ENCODE results near the gene ENO4. TPM values are rescaled to one million over a fixed set of nuclear protein-coding genes. Genes with fewer than 3 reads are reported as not detected.

ENO4 gene
- total RNA-seq, 1 donor from 2014 or later: under 0.01 TPM

DNA sequence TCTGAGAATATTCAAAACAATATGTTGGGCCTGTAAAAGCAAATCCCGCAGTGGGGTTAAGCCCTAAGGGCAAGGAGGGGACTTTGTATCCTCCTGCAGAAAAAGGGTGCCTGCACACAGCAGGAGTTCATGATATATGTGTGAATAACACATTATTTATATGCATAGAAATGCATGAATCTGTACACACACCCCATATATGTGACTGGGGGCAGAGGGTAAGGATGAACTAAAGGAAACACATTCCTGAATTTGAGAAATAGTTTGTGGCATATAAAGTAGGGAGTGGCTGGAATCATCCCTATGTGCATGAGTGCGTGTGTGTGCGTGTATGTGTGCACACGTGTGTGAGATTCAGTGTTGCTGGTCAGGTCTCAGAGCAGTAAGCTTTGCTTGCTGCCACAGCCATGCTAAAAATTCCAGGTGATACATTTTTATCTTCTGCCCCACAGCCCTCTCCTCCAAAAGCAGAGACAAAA, 18.9 kb downstream of the ENO4 start:
- DNase-seq (ENCODE audit: low read depth in 2 of 2): no peak

DNA sequence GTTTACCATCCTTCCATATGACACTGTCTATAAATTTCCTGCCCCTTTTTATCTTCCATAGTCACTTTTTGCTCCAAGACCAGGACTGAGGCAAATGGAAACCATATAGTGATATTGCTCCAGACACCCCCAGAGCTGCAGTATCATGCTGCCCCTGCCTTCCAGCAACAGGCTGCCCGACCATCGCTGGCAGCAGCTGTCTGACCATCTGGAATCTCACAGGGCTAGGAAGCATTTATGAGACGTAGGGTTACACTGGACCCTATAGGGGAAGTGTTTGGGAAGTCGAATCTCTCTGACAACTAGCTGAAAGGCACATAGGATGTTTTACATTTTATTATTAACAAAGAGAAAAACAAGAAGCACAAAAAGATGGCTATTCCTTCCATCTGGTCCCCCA, 19.4 kb downstream of the ENO4 start:
- no peak for DNase-seq (ENCODE audit: low read depth in 2 of 2)

DNA sequence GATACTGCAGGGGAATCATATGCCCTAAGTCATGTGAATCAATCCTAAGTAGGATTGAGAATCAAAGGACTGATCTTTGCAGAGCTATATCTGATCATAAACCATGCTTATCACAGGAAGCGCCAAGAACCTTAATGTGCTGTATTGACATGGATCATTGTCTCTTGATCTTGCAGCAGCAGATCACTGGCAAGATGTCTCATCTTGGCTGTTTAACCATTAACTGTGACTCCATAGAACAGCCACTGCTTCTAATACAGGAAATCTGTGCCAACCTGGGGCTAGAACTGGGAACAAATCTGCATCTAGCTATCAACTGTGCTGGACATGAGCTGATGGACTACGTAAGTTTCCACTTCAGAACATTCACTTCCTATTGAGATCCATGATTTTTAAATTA, 21.6 kb downstream of the ENO4 start:
- no peak for DNase-seq (ENCODE audit: low read depth in 2 of 2)

DNA sequence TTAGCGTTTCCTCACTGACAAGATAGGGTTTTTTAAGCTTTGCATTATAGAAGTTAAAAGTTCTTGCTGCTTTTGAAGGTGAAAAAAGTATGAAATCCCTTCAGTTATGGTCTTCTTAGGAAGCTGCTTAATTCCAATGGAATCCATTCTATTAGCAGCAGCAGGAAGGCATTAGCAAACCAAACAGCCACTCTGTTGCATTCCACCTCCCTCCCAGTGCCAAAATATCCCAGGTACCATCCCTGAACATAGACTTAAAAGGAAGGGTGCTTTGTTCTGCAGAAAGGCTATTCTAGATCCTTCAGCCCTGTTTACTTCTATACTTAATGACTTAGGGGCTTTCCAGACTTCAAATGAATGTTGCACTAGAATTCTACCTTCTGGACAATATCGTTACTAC, 23.8 kb downstream of the ENO4 start:
- no peak for DNase-seq (ENCODE audit: low read depth in 2 of 2)

DNA sequence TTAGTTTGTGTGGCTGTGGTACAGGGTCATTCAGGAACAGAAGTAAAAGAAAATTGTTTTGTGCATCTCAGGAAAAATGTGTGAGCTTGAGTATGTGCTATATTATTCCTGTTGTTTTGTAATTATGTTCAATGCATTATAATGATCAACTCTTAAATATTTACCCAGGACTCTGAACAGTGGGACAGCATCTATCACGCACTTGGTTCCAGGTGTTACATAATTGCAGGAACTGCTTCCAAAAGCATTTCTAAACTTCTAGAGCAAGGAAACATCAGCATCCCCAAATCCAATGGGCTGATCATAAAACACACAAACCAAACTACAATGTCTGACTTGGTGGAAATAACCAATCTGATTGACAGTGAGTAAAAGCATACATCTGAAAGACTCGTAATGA, 26.6 kb downstream of the ENO4 start:
- no peak for DNase-seq (ENCODE audit: low read depth in 2 of 2)

DNA sequence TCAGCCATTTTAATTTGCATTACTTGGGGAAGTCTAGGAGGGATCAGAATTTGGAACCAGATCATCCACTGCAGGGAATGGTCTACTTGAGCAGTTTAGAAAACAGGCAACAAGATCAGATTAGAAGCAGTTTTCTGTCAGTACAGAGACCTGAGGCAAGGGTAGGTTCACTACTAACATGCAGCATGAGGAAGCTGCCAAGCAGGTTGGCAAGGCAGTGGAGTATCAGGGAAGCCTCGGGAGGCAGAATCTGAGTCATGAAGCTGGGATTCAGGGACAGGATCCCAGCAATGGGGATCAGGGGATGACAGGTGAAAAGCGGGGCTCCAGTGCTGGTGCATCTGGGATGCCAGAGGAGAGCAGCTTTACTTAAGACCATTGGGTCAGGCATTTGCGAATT, 28.1 kb downstream of the ENO4 start:
- DNase-seq (ENCODE audit: low read depth in 2 of 2): no peak

DNA sequence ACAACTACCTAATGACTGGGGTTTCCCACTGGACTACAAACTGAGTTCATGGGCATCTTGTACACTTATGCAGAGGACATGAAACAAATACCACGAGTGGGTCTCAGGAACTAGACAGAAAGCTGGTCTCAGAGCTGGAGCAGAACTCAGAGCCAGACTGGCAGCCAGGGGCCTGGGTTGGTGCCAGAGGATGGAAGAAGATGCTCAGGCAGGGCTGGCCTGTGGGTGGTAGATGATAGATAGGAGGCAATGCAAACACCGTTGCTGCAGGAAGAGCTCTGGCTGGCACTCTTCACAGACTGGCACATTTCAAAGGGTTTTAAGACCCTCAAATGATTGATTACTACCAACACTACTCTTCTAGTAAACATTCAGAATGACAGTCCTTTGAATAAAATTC, 28.8 kb downstream of the ENO4 start:
- DNase-seq (ENCODE audit: low read depth in 2 of 2): no peak

DNA sequence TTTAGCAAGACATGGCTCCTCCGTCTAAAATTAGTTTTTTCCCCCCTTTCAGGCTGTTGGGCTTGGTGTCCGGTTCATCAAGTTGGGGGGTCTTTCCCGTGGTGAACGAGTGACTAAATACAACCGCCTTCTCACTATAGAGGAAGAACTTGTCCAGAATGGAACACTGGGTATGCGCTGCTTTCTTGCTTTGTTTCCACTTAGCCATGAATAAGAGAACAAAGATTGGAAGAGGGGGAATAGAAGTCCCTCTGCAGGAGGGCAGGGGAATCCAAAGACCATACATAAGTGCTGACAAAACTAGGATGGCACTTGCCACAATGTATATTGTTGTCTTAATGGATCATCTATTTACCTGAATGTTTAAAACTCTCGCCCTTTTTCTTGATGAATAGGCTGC, 30.5 kb downstream of the ENO4 start:
- DNase-seq (ENCODE audit: low read depth in 2 of 2): no peak

DNA sequence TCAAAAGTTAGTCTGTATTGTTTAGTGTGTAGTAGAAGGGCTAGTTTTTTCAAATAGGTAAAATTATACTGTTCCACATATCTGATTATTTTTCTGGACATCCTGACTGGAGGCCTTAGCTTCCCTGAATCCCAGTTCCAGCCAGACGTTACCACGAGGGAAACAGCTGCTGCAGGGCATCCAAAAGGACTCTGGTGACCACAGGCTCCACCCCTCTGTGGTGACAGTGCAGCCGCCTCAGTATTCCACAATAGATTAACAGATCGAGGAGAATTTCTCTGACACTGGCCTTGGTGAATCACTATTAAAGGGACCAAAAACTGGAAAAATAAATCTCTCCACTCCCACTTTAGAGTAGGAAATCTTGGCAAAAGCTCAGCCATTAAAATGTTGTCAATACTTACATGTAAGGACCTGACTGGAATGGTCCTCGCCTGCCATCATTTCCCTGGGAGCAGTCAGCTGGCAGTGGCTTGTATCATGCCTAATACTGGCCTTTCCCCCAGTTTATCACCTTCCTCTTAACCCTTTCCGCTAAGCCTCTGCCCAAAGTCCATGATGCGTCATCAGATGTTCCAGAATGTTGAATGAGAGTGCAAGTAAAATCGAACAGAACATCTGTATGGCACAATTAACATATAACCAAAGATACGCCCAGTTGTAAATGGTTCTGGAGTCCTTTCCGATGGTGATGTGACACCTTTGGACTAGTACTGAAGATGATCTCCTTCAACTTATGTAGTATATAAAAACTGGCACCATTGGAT, 31.6 kb downstream of the ENO4 start:
- no peak for DNase-seq (ENCODE audit: low read depth in 2 of 2)

DNA sequence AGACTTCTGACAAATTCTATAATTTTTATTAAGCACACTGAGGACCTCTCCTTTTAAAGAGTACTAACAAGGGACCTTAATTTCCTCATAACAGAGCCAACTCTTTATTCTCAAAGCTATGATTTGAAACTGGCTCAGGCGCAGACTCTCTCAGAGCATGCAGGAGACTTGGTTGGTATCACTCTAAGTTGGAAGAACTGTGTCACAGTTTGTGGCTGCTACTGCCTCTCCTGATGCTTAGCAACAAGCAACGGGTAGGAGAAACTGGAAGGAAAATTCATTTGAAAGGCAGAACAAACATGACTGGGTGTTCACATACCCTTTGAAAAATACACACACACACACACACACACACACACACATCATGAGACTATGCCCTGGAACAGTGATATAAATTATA, 33.3 kb downstream of the ENO4 start:
- no peak for DNase-seq (ENCODE audit: low read depth in 2 of 2)

DNA sequence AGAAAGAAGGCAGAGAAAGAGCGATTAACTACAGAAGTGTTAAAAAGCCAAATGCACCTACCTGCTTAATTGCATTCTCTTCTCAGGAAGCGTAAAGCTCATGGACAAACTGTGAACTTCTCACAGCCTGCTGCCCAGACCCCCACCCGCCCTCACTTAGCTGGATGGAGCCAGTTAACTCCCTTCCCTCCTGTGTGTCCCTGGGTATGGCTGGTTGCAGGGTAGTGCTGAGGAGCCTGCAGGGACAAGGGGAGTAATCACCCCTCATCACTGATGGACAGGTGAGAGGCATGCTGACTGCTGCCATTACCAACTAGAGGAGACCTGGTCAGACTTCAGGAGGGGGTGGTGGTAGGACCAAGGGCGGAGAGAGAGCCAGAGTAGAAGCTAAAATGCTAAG, 37.5 kb downstream of the ENO4 start:
- DNase-seq (ENCODE audit: low read depth in 2 of 2): no peak

DNA sequence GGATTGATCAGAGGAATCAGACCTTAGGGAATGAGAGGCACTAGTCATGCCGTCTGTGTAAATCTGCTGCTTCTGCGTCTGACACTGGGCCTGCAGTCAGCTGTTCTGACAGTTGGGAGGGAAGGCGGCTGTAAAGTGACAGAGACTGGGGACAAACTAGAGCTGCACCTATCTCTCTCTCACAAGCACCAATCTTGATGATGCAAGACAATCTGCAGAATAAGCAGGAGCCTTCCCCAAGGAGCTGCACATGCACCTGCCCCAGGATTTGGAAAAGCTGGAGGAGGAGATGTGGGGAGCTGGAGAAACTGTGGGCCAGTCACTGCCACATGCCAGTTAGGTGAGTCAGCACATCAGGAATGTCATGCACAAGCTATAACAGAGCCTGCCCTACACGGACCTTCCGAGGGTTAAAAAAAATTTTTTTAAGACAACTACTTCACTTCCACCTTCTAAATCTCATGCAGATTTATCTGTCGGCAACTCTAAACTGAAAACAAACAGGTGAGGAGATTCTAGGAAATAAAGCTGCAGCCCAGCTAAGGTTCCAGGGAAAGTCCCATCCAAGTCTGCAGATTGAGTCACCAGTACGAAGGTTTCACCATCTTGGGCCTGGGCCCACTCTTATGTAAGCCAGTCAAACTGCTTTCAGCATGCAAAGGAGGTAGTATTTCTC, 39.2 kb downstream of the ENO4 start:
- peak in 1 of 2 donors; percentile 64 for DNase-seq (ENCODE audit: low read depth in 2 of 2)

DNA sequence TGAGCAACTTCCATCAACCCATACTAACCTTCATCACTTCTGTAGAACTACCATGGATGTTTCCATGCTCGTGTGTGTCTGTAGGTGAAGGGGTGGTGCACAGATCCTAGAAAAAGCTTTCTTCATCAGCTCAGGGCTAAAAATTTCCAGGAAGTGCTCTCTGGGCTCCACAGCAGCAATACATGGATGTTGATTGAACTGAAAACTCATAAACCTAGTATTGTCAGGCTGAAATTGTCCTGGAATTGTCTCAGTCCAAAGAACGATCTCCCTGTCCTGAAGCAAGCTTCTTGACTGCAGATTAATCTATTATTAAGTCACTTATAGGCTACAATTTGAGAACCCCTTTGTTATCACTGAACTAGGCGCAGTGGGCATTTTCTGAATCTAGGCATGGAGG, 39.8 kb downstream of the ENO4 start:
- DNase-seq (ENCODE audit: low read depth in 2 of 2): no peak

DNA sequence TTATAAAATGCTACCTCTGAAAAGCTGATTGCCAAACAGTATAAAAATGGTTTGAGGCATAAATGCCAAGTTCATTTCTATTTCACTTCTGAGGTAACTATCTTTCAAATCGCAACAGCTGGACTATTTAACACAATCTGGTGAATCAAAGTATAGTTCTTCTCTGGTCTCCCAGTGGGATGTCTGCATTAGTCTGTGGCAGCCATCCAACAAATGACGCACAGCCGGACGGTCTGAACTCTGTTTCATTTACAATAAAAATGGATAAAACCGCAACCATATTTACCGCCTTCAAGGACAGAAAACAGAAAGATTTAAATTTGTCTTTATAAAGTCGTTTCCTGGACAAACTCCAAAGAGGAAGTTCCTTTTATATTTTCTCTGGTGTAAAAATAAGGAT, 41.9 kb downstream of the ENO4 start:
- DNase-seq (ENCODE audit: low read depth in 2 of 2): peak; percentile 49 to 87

DNA sequence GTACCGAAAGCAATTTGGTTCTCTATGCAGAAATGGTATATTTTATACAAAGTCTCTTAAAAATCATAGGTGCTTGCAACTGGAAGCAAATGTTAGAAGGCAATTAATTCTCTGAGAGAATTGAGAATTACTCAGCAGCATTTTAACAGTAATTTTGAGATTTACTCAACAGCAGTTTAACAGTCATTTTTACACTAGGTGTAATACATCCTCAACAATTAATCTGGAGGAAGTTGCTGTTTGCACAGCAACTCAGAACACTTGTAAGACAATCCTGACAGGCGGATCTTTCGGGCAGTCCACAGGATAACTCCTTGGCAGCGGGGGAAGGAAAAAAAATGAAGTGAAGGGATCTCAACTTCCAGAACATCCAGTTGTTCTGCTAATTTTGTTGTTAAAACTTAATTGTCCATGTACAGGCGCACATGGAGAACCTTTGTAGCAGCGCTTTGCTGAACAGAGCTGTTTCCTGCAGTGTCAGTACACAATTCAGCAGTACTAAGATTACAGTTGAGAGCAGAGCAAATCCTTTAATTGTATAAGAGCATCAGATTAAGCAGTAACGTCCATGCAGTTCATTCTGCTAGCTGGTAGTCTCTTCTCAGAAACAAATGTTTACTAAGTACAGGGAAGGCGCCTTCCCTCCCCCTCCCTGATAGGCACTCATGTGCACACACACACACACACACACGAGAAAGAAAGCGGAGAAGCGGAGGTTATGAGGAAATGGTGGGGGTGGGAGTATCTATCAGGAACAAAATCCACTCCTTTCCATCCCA, 43.8 kb downstream of the ENO4 start:
- peak in 1 of 2 donors; percentile 42 for DNase-seq (ENCODE audit: low read depth in 2 of 2)

DNA sequence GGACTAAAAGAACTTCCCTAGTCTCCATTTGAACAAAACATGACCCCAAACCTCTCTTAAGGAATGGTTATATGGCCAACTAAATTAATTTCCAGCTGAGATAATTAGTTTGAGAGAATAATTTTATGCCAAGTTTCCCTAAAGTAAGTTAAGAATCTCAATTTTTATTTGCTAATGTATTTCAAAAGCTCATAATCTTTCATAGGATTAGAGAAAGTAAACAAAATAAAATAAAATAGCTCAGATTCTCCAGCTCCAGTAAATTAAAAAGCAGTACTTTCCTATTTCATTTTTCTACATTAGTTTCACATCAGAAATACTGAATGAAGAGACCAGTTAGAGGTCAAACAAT, 44.4 kb downstream of the ENO4 start:
- no peak for DNase-seq (ENCODE audit: low read depth in 2 of 2)

DNA sequence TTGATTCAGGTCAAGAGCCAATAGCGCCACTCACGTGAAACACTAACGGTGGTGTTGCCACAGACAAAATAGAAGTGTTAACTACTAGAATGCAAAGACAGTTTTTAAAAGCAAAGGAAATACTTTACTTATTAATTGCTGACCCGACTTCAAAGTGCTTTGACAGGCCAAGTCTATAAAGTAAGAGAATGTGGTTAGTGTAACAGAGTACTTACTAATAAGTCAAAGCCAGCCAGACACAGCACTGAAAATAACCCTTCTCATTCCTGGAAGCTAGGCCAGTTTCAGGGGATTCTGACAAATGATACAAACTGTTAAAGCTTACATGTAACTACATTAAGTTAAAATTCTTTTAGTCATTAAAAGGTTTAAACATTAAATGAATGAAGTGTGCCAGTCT, 50.3 kb downstream of the ENO4 start:
- no peak for DNase-seq (ENCODE audit: low read depth in 2 of 2)

DNA sequence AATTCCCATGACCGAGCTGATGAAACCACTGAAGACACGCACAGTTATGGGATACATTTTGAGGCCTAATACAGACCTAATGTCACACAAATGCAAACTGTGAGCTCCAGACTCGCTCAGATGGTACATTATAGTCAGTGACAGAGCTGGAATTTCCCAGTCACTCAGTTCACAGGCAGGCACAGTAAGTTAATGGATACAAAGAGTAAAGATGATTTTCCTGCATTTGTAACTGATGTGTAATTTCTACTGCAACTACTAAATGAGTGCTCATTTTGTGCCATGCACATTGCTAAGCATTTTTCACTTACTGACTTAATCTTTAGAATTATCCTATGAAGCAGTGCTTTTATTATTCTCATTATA, 56.5 kb downstream of the ENO4 start:
- DNase-seq (ENCODE audit: low read depth in 2 of 2): no peak

DNA sequence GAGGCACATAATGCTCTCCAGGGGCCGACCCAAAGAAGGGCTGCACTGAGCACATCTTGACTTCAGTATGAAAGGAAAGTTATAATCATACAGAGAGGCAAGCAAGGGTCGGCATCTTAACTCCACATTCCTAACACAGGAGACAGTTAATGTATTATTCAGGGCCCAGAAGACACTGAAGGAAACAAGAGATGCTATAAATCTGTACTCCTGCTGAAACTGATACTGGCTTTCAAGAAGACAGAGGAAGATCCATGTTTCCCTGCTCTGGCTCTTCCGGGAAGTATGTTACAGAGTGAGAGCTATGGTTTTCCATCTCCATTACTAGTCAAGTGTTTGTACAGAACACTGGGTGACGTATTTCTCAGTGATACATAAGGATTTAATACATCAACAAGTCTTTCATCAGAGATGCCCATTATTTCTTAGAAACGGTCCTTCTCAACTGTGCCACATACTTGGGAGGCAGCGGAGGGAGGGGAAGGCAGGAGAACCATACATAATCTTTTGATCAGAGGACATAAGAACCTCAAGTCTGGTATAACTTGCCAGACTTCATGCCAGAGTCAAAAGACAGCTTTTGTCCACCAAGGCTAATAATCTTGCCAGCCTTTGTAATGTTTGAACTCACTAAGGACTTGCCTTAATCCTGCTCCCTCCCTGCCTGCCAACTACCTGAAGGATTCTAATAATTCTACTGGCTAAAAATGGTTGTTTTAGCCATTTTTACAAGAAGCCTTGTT, 58.1 kb downstream of the ENO4 start:
- no peak for DNase-seq (ENCODE audit: low read depth in 2 of 2)

DNA sequence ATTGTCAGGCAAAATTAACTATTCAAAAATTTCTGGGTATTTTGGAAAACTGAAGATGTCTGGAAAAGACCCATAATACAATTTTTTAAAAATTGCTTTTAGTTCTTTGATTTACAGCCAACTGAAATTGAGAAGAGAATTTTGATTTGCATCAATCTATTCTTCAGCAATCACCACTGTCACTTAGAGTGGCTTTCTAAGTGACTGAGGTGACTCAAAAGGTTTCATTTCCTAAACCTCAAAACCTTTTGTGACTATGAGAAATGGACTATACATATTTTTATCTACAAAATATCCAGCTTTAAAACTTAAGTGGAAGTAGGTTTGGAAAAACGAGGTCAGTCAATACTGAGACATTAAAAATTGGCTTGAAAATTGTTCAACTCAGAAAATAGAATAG, 60.0 kb downstream of the ENO4 start:
- no peak for DNase-seq (ENCODE audit: low read depth in 2 of 2)

DNA sequence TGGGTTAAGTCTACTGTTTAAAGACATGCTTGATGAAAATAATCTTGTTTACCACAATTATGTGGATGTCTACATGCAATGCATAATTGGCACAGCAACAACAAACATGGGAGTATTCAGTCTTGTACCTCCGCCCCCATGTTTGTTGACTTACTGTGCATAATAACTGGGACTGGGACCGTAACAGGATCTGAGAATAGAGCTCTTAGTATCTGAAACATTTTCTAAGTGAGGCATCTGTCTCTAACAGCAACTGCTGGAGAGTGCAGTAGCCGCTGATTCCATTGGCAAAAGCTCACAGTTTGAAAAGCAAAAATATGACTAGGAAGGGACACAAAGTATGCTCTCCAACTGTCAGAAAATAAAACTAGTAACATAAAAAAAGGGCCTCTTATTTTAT, 61.6 kb downstream of the ENO4 start:
- no peak for DNase-seq (ENCODE audit: low read depth in 2 of 2)

DNA sequence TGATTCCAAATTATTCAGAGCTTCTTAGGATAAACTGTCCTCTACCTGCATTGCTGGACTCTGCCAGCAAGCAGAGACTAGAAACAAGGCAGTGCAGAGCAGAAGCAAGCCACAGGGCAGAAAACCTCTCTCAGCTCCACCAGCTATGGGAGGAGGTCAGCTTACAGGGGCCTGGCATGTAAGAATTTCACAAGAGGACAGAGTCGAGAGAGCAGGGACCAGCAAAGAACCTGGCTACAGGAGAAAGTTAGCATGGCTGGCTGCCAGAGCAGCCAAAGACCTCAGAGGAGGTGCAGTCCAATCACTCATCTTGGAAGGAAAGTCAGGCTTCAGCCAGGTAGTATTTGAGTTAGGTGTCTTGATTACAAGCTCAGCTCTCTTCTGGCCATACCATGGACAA, 62.9 kb downstream of the ENO4 start:
- no peak for DNase-seq (ENCODE audit: low read depth in 2 of 2)

Data from dermis microvascular lymphatic vessel endothelial cell (primary cell).